ENCODE results near the gene MRPS17.

DNA sequence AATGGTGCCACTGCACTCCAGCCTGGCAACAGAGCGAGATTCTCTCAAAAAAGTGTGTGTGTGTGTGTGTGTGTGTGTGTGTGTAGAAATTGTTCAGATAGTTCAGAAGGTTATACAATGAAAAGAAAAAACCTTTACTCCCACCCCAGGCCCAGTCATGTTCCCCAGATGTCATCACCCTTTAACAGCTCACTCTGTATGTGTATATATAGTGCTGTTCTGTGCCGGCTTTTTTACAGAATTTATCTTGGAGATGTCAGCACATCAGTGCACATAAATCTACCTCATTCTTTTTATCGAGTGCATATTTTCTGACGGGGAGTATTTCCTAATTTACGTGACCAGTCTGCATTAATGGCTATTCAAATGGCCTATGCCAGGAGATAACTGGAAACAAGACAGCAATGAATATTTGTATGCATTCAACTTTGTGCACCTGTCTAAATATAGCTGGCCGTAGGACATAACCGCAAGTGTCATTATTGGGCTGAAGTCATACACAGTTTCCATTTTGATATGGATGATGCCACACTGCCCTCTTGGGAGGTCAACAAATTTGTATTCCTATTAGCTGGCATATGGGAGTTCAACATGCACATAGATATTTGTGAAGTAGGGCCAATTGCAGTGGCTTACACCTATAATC, 24.4 kb downstream of the MRPS17 start:
- TF ChIP-seq, protein P1, sequence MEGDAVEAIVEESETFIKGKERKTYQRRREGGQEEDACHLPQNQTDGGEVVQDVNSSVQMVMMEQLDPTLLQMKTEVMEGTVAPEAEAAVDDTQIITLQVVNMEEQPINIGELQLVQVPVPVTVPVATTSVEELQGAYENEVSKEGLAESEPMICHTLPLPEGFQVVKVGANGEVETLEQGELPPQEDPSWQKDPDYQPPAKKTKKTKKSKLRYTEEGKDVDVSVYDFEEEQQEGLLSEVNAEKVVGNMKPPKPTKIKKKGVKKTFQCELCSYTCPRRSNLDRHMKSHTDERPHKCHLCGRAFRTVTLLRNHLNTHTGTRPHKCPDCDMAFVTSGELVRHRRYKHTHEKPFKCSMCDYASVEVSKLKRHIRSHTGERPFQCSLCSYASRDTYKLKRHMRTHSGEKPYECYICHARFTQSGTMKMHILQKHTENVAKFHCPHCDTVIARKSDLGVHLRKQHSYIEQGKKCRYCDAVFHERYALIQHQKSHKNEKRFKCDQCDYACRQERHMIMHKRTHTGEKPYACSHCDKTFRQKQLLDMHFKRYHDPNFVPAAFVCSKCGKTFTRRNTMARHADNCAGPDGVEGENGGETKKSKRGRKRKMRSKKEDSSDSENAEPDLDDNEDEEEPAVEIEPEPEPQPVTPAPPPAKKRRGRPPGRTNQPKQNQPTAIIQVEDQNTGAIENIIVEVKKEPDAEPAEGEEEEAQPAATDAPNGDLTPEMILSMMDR (conservative IDR thresholded peaks at IDR 0.05), result no peak
- no peak for TF ChIP-seq ZFX (IDR thresholded peaks at IDR 0.05)
